ENCODE results near the gene GRAMD1B. TPM values are rescaled to one million over a fixed set of nuclear protein-coding genes. Genes with fewer than 3 reads are reported as not detected.

GRAMD1B gene
- total RNA-seq, 2 donors from 2014 or later = 2.1 to 5.7 TPM

DNA sequence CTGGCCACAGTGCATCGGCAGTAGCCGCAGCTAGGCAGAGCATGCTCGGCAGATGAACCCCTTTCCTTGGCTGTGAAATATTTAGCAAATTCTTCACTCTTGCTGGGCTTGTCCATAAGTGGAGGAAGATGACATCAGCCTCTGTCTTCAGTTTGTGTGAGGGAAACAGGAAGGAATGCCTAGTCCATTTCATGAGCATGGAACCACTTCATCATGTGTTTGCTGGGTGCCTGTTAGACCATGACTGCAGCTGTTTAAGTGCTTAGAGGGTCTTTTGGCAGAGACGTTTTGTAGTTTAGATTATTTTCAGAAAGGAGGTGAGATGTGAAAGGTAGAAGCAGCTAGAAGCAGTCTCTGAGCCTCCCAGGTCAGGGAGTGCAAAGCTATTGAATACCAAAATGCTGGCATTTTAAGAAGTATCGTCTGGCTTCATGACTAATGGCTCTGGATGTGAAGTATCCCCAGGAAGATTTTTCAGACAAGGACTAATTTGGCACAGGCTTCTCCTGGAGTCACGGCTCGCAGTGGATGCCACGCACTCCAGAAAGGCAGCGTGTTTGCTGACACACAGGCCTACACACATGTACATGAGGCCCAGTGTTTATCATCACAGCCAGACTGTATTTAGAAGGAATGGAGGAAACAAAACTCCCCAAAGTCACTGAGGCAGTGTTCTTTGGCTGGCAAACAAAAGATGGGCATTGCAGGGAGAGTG lies 43.1 kb upstream of the GRAMD1B start:
- TF ChIP-seq, protein P1, sequence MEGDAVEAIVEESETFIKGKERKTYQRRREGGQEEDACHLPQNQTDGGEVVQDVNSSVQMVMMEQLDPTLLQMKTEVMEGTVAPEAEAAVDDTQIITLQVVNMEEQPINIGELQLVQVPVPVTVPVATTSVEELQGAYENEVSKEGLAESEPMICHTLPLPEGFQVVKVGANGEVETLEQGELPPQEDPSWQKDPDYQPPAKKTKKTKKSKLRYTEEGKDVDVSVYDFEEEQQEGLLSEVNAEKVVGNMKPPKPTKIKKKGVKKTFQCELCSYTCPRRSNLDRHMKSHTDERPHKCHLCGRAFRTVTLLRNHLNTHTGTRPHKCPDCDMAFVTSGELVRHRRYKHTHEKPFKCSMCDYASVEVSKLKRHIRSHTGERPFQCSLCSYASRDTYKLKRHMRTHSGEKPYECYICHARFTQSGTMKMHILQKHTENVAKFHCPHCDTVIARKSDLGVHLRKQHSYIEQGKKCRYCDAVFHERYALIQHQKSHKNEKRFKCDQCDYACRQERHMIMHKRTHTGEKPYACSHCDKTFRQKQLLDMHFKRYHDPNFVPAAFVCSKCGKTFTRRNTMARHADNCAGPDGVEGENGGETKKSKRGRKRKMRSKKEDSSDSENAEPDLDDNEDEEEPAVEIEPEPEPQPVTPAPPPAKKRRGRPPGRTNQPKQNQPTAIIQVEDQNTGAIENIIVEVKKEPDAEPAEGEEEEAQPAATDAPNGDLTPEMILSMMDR (IDR thresholded peaks at IDR 0.05) = no peak
- DNase-seq (ENCODE audit: low spot score) (no peak), ATAC-seq (ENCODE audit: insufficient number of reproducible peaks, low FRiP score, low read depth) (no peak)
- no peak overlapping the region for H3K4me3 ChIP-seq
- H3K4me1 ChIP-seq (ENCODE audit: control insufficient read depth in 1 of 2, low read depth in 2 of 2) = no peaks in the 10 kb centered on the region
- no peaks in the 10 kb centered on the region for H3K9me3 ChIP-seq
- H3K27me3 ChIP-seq (replicated peaks; ENCODE audit: insufficient read depth) = no peaks in the 10 kb centered on the region
- no peak overlapping the region for H3K27ac ChIP-seq
- H3K36me3 ChIP-seq = no peaks in the 10 kb centered on the region

DNA sequence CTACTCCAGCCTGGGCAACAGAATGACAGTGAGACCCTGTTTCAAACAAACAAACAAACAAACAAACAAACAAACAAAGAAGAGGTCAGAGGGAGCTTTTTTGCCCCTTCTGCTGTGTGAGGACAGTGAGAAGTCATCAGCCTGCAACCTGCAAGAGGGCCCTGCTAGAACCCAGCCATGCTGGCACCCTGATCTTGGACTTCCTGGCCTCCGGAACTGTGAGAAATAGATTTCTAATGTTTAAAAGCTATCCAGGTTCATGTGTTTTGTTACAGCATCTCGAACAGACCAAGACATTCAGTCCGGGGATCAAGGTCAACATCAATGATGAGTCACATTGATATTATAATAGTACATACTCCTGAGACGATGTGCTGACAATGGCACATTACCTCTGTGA lies 41.4 kb upstream of the GRAMD1B start:
- H3K36me3 ChIP-seq = no peaks in the 10 kb centered on the region
- H3K27me3 ChIP-seq (replicated peaks; ENCODE audit: insufficient read depth) = no peaks in the 10 kb centered on the region
- no peaks in the 10 kb centered on the region for H3K4me1 ChIP-seq (ENCODE audit: control insufficient read depth in 1 of 2, low read depth in 2 of 2)
- H3K9me3 ChIP-seq = no peaks in the 10 kb centered on the region
- no peak overlapping the region for H3K4me3 ChIP-seq
- H3K27ac ChIP-seq = no peak overlapping the region
- TF ChIP-seq, protein P1 (IDR thresholded peaks at IDR 0.05) = no peak
- no peak for DNase-seq (ENCODE audit: low spot score)
- no peak for ATAC-seq (ENCODE audit: insufficient number of reproducible peaks, low FRiP score, low read depth)

DNA sequence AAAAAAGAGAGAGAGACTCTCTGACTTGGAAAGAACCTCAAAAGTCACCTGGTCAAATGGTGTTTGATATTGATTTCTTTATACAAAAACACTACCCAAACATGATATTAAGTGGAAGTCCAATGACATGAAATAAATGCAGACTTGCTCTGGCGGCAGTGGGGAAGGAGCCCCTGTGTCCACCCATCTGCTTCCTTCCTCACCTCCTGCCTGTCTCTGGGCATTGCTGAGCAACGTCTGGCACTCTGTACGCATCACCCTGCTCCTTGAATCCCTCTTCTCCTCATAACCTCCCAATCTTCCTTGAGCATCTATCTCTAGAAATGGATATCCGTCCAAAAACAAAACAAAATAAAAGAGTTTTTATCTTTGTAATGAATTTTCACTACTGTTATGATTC lies 39.9 kb upstream of the GRAMD1B start:
- H3K4me3 ChIP-seq = no peak overlapping the region
- no peak overlapping the region for H3K27ac ChIP-seq
- no peaks in the 10 kb centered on the region for H3K9me3 ChIP-seq
- no peaks in the 10 kb centered on the region for H3K27me3 ChIP-seq (replicated peaks; ENCODE audit: insufficient read depth)
- TF ChIP-seq, protein P1 (IDR thresholded peaks at IDR 0.05) = no peak
- no peaks in the 10 kb centered on the region for H3K36me3 ChIP-seq
- H3K4me1 ChIP-seq (ENCODE audit: control insufficient read depth in 1 of 2, low read depth in 2 of 2) = no peaks in the 10 kb centered on the region
- DNase-seq (ENCODE audit: low spot score) (no peak), ATAC-seq (ENCODE audit: insufficient number of reproducible peaks, low FRiP score, low read depth) (no peak)

DNA sequence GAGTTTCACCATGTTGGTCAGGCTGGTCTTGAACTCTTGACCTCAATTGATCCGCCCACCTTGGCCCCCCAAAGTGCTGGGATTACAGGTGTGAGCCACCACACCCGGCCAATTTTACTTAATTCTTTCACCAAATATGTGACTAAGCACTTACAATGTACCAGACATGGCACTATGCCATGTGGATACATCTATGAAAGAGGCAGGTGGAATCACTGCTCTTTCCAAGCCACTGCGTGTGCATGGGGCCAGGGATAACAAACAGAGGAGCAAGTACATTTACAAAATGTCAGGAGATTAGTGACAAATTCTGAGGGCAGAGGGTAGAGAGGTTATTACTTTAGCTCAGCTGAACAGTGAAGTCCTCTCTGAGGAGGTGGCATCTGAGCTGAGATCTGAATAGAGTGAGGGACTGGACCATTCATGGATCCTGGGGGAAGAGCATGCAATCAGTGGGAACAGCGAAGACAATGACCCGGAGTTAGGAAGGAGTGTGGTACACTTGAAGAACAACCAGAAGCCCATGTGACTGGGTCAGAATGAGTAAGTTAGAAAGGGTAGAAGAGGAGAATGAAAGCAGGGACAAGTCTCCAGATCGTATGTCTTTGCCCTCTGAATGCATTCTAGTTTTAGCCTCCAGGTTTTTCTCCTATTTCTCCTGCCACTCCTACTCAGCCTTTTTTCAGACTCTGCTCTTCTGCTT lies 38.3 kb upstream of the GRAMD1B start:
- no peak for DNase-seq (ENCODE audit: low spot score)
- no peak for ATAC-seq (ENCODE audit: insufficient number of reproducible peaks, low FRiP score, low read depth)
- Histone ChIP-seq H3K4me1 (ENCODE audit: control insufficient read depth in 1 of 2, low read depth in 2 of 2) (no peaks in the 10 kb centered on the region), H3K27me3 (replicated peaks; ENCODE audit: insufficient read depth) (no peaks in the 10 kb centered on the region), H3K36me3 (no peaks in the 10 kb centered on the region), H3K27ac (no peak overlapping the region), H3K4me3 (no peak overlapping the region), H3K9me3 (no peaks in the 10 kb centered on the region)
- TF ChIP-seq, protein P1 (IDR thresholded peaks at IDR 0.05) = no peak

DNA sequence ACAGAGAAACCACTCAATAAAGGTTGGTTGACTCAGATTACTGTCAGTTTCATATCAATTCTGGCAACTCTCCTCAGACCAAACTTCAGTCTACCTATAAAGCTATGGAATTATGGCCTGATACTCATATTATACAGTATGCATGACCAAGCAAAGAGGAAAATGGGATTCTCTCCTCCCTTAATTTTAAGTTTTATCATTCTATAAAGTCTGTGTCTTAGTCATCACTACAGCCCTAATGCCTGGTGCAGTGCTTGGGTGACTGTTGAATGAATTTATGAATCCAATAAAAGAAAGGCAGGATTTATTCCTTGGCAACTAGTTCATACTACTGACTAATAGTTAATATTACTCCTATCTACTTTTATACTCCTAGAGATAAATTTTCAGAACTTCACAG lies 37.6 kb upstream of the GRAMD1B start:
- Histone ChIP-seq H3K4me1 (ENCODE audit: control insufficient read depth in 1 of 2, low read depth in 2 of 2) (no peaks in the 10 kb centered on the region), H3K4me3 (no peak overlapping the region), H3K27me3 (replicated peaks; ENCODE audit: insufficient read depth) (no peaks in the 10 kb centered on the region), H3K9me3 (no peaks in the 10 kb centered on the region), H3K36me3 (no peaks in the 10 kb centered on the region), H3K27ac (no peak overlapping the region)
- ATAC-seq (ENCODE audit: insufficient number of reproducible peaks, low FRiP score, low read depth) (no peak), DNase-seq (ENCODE audit: low spot score) (no peak)
- TF ChIP-seq, protein P1 (IDR thresholded peaks at IDR 0.05) = no peak
